GM10248 (cell line): ENCODE results near the gene SEMA4F.

ENCODE experiments used
- CTCF ChIA-PET: fragments of 300-600 bp; sonication (Branson Sonifier 250); formaldehyde crosslinking; extraction: SDS; loops from one replicate; lab custom pipeline; 2021; ENCODE audit warnings: antibody characterized with exemption; lab: Yijun Ruan, JAX
- POLR2A ChIA-PET: fragments of 350-650 bp; sonication (Branson Sonifier 250); formaldehyde crosslinking; extraction: SDS; loops from one replicate; lab custom pipeline; 2020; ENCODE audit warnings: antibody characterized with exemption; lab: Yijun Ruan, JAX
- DNase-seq: peaks from one replicate; pipeline ENCODE4 v3.0.0; 2012; ENCODE audit errors: extremely low spot score
- CTCF ChIP-seq: IDR thresholded peaks from 2 replicates; pipeline ENCODE4 v1.5.1; 2012; ENCODE audit warnings: mild to moderate bottlenecking, low read depth; ENCODE audit errors: extremely low read depth, missing control alignments, control extremely low read depth

Gene SEMA4F

GRCh38 chr2:74725287-74725686 is 71.2 kb downstream of the SEMA4F start:
- POLR2A ChIA-PET: no interaction called here
- CTCF ChIA-PET: interaction anchor here (1.1 to 1.5 kb wide), 2 partner anchors 10 to 150 kb away, joined by 4 to 5 read pairs; no protein-coding TSS in a partner anchor

GRCh38 chr2:74728842-74729241 is 74.8 kb downstream of the SEMA4F start:
- TF ChIP-seq CTCF: no peak
- CTCF ChIA-PET: interaction anchor here (1.2 to 1.4 kb wide), 3 partner anchors 13 to 17 kb away, joined by 3 to 4 read pairs (median 3); no protein-coding TSS in a partner anchor
- DNase-seq: no peak
- POLR2A ChIA-PET: no interaction called here

More at GRCh38 chr2:74725287-74725686, 71.2 kb downstream of the SEMA4F start:
- TF ChIP-seq CTCF: no peak
- DNase-seq: no peak

- DNase-seq: no peak
- POLR2A ChIA-PET: no interaction called here
- CTCF ChIA-PET: interaction anchor here (1.2 to 2.6 kb wide), 3 partner anchors 13 to 29 kb away, joined by 3 to 12 read pairs (median 7); no protein-coding TSS in a partner anchor
Measured at GRCh38 chr2:74730530-74730929, 76.5 kb downstream of the SEMA4F start.

More at GRCh38 chr2:74730530-74730929, 76.5 kb downstream of the SEMA4F start:
- no peak for TF ChIP-seq CTCF
